ENCODE results near the gene HTR3C. TPM values are rescaled to one million over a fixed set of nuclear protein-coding genes. Genes with fewer than 3 reads are reported as not detected.

The HTR3C gene
- total RNA-seq, 4 donors from 2014 or later = 0.48 TPM; not detected in 3

GRCh38 chr3:184050217-184050847 is 2.5 kb upstream of the HTR3C start:
- H3K27me3 ChIP-seq = no peaks in the 10 kb centered on the region
- TF ChIP-seq POLR2A (IDR thresholded peaks at IDR 0.05) = no peak
- TF ChIP-seq, protein P1, sequence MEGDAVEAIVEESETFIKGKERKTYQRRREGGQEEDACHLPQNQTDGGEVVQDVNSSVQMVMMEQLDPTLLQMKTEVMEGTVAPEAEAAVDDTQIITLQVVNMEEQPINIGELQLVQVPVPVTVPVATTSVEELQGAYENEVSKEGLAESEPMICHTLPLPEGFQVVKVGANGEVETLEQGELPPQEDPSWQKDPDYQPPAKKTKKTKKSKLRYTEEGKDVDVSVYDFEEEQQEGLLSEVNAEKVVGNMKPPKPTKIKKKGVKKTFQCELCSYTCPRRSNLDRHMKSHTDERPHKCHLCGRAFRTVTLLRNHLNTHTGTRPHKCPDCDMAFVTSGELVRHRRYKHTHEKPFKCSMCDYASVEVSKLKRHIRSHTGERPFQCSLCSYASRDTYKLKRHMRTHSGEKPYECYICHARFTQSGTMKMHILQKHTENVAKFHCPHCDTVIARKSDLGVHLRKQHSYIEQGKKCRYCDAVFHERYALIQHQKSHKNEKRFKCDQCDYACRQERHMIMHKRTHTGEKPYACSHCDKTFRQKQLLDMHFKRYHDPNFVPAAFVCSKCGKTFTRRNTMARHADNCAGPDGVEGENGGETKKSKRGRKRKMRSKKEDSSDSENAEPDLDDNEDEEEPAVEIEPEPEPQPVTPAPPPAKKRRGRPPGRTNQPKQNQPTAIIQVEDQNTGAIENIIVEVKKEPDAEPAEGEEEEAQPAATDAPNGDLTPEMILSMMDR (IDR thresholded peaks at IDR 0.05) = no peak
- TF ChIP-seq POLR2AphosphoS5 (IDR thresholded peaks at IDR 0.05) = no peak
- TF ChIP-seq EP300 (IDR thresholded peaks at IDR 0.05; ENCODE audit: low read depth) = no peak
- no peak overlapping the region for H3K4me3 ChIP-seq
- no peaks in the 10 kb centered on the region for H3K4me1 ChIP-seq
- in situ Hi-C loops (cut with MboI; ENCODE audit: low pct_ligation_motif_present in 1 of 4, low pct_unique_long_range_greater_than_20kb in 1 of 4, low sequenced_read_pairs in 3 of 4) (no loop called here), intact Hi-C loops (cut with DNase I; ENCODE audit: low total_unique reads) (no loop called here)
- peak; percentile 12 for DNase-seq
- H3K9me3 ChIP-seq = no peaks in the 10 kb centered on the region
- no peaks in the 10 kb centered on the region for H3K36me3 ChIP-seq
- 78% methylated on average over 7 of the region's 7 CpGs; no CpG with 5 or more reads in 1 of the 2 donors for WGBS, 2 donors (ENCODE audit: low coverage in 1 of 2)
- H3K27ac ChIP-seq = no peak overlapping the region

- 46 to 68% methylated on average over 3 to 9 of the region's 9 CpGs for WGBS, 2 donors (ENCODE audit: low coverage in 1 of 2)
- no peak overlapping the region for H3K4me3 ChIP-seq
- no peaks in the 10 kb centered on the region for H3K9me3 ChIP-seq
- no peaks in the 10 kb centered on the region for H3K4me1 ChIP-seq
- no peak overlapping the region for H3K27ac ChIP-seq
- H3K36me3 ChIP-seq = no peaks in the 10 kb centered on the region
- intact Hi-C loops (cut with DNase I; ENCODE audit: low total_unique reads) (no loop called here), in situ Hi-C loops (cut with MboI; ENCODE audit: low pct_ligation_motif_present in 1 of 4, low pct_unique_long_range_greater_than_20kb in 1 of 4, low sequenced_read_pairs in 3 of 4) (no loop called here)
- DNase-seq = no peak
- no peaks in the 10 kb centered on the region for H3K27me3 ChIP-seq
- TF ChIP-seq EP300 (IDR thresholded peaks at IDR 0.05; ENCODE audit: low read depth) = no peak
- TF ChIP-seq POLR2AphosphoS5 (IDR thresholded peaks at IDR 0.05) = no peak
- TF ChIP-seq, protein P1 (IDR thresholded peaks at IDR 0.05) = no peak
- TF ChIP-seq POLR2A (IDR thresholded peaks at IDR 0.05) = no peak
Measured at GRCh38 chr3:184058029-184058428, 5.2 kb downstream of the HTR3C start.

DNA sequence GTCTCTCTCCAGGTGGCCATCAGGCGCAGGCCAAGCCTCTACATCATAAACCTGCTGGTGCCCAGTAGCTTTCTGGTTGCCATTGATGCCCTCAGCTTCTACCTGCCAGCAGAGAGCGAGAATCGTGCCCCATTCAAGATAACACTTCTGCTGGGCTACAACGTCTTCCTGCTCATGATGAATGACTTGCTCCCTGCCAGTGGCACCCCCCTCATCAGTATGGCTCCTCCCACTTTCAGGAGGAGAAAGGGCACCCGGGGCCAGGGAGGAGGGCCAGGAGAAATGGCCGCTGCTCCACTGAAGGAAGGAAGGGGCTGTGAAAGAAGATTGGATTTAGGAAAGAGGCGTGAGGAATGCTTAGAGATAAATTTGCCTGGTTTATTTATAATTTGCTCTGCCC is 6.6 kb downstream of the HTR3C start:
- 68% methylated on average over 7 of the region's 7 CpGs; no CpG with 5 or more reads in 1 of the 2 donors for WGBS, 2 donors (ENCODE audit: low coverage in 1 of 2)
- no peak for DNase-seq
- H3K9me3 ChIP-seq = no peaks in the 10 kb centered on the region
- in situ Hi-C loops (cut with MboI; ENCODE audit: low pct_ligation_motif_present in 1 of 4, low pct_unique_long_range_greater_than_20kb in 1 of 4, low sequenced_read_pairs in 3 of 4) = no loop called here
- H3K4me1 ChIP-seq = no peaks in the 10 kb centered on the region
- H3K4me3 ChIP-seq = no peak overlapping the region
- no peaks in the 10 kb centered on the region for H3K27me3 ChIP-seq
- H3K27ac ChIP-seq = no peak overlapping the region
- intact Hi-C loops (cut with DNase I; ENCODE audit: low total_unique reads) = no loop called here
- TF ChIP-seq, protein P1 (IDR thresholded peaks at IDR 0.05) = no peak
- TF ChIP-seq EP300 (IDR thresholded peaks at IDR 0.05; ENCODE audit: low read depth) (no peak), POLR2A (IDR thresholded peaks at IDR 0.05) (no peak), POLR2AphosphoS5 (IDR thresholded peaks at IDR 0.05) (no peak)
- no peaks in the 10 kb centered on the region for H3K36me3 ChIP-seq

DNA sequence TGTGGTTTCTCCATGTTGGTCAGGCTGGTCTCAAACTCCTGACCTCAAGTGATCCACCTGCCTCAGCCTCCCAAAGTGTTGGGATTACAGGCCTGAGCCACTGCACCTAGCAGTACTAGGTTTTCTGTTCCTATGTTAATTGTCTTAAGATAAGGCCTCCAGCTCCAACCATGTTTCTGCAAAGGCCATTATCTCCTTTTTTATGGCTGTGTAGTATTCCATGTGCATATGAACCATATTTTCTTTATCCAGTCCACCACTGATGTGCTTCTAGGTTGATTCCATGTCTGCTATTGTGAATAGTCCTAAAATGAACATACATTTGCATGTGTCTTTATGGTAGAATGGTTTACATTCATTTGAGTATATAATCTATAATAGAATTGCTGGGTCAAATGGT is 9.8 kb downstream of the HTR3C start:
- Histone ChIP-seq H3K9me3 (no peaks in the 10 kb centered on the region), H3K4me1 (no peaks in the 10 kb centered on the region), H3K27ac (no peak overlapping the region), H3K4me3 (no peak overlapping the region), H3K27me3 (peaks cover 5% of the 10 kb centered on the region), H3K36me3 (no peaks in the 10 kb centered on the region)
- intact Hi-C loops (cut with DNase I; ENCODE audit: low total_unique reads) (no loop called here), in situ Hi-C loops (cut with MboI; ENCODE audit: low pct_ligation_motif_present in 1 of 4, low pct_unique_long_range_greater_than_20kb in 1 of 4, low sequenced_read_pairs in 3 of 4) (no loop called here)
- no peak for TF ChIP-seq POLR2AphosphoS5 (IDR thresholded peaks at IDR 0.05)
- no peak for TF ChIP-seq EP300 (IDR thresholded peaks at IDR 0.05; ENCODE audit: low read depth)
- no peak for TF ChIP-seq POLR2A (IDR thresholded peaks at IDR 0.05)
- TF ChIP-seq, protein P1 (IDR thresholded peaks at IDR 0.05) = no peak
- no peak for DNase-seq

Data from transverse colon (tissue), 4 donors.